Spleen (tissue), 7 donors: ENCODE results near the gene DYNLL1.

Experiments
- POLR2A ChIP-seq, 3 donors: fragments of 450-650 bp; IDR thresholded peaks; one replicate each; pipeline ENCODE4 v1.5.1; 2017; ENCODE audit warnings: antibody characterized with exemption in 3 of 3, mild to moderate bottlenecking in 1 of 3
- POLR2AphosphoS5 ChIP-seq, 3 donors: sonication (generic); formaldehyde crosslinking; IDR thresholded peaks; one replicate each; pipeline ENCODE4 v1.5.1; 2017; ENCODE audit warnings: antibody characterized with exemption in 3 of 3
- TF ChIP-seq, protein P1 (sequence below), 11 experiments: fragments of 200-600 bp in 7 of 11; fragments of 450-650 bp in 4 of 11; sonication (generic) in 4 of 11; IDR thresholded peaks in 8 of 11; conservative IDR thresholded peaks in 3 of 11; 1 replicate in 7 of 11; 2 replicates in 4 of 11; pipeline versions ENCODE4 v1.4.0 to v1.8.0; 2016 to 2021; ENCODE audit warnings: antibody characterized with exemption in 11 of 11, inconsistent platforms in 4 of 11, mild to moderate bottlenecking in 1 of 11
- donor health status: DM: no; HTN: no; CAD: no; lungs with moderate emphysema.
- donor health status: DM: no; HTN: no; CAD: no.
- donor health status: DM: no; HTN: no; CAD: no.

GRCh38 chr12:120466560-120467315, 29.2 kb upstream of the DYNLL1 start:
- TF ChIP-seq, protein P1, sequence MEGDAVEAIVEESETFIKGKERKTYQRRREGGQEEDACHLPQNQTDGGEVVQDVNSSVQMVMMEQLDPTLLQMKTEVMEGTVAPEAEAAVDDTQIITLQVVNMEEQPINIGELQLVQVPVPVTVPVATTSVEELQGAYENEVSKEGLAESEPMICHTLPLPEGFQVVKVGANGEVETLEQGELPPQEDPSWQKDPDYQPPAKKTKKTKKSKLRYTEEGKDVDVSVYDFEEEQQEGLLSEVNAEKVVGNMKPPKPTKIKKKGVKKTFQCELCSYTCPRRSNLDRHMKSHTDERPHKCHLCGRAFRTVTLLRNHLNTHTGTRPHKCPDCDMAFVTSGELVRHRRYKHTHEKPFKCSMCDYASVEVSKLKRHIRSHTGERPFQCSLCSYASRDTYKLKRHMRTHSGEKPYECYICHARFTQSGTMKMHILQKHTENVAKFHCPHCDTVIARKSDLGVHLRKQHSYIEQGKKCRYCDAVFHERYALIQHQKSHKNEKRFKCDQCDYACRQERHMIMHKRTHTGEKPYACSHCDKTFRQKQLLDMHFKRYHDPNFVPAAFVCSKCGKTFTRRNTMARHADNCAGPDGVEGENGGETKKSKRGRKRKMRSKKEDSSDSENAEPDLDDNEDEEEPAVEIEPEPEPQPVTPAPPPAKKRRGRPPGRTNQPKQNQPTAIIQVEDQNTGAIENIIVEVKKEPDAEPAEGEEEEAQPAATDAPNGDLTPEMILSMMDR (IDR thresholded peaks at IDR 0.05 in 8 of 11, conservative IDR thresholded peaks at IDR 0.05 in 3 of 11), result peak in 9 of 11 experiments; percentile 14 to 63 (median 37)
- TF ChIP-seq POLR2A (IDR thresholded peaks at IDR 0.05) (no peak), POLR2AphosphoS5 (IDR thresholded peaks at IDR 0.05) (no peak)
